RWPE2 (cell line): ENCODE data around the gene ATP6V0D1.

Experiments
- ATAC-seq: fragments of 200-7000 bp; cut with Tn5 transposase; 3 replicates; pipeline ENCODE4 v1.9.1; 2021; ENCODE audit warnings: low read depth
- DNase-seq: peaks from one replicate; pipeline ENCODE4 v3.0.0-alpha.2; 2020; ENCODE audit warnings: low spot score
- H3K27ac ChIP-seq: fragments of 450-650 bp; 2 replicates; pipeline ENCODE4 v1.5.1; 2017; ENCODE audit warnings: mild to moderate bottlenecking; ENCODE audit not compliant: poor library complexity, severe bottlenecking
- H3K27me3 ChIP-seq: fragments of 250-450 bp; sonication (Bioruptor Pico); 2 replicates; pipeline ENCODE4 v1.5.1; 2021; ENCODE audit warnings: mild to moderate bottlenecking, moderate library complexity; ENCODE audit not compliant: insufficient read depth, poor library complexity, severe bottlenecking
- H3K36me3 ChIP-seq: fragments of 250-450 bp; sonication (Bioruptor Pico); 2 replicates; pipeline ENCODE4 v1.5.1; 2020; ENCODE audit warnings: low read depth, mild to moderate bottlenecking, moderate library complexity
- H3K4me1 ChIP-seq: fragments of 250-450 bp; sonication (Bioruptor Pico); 2 replicates; pipeline ENCODE4 v1.5.1; 2021; ENCODE audit warnings: mild to moderate bottlenecking, moderate library complexity; ENCODE audit not compliant: insufficient read depth, poor library complexity, severe bottlenecking
- H3K4me3 ChIP-seq: fragments of 250-450 bp; sonication (Bioruptor Pico); 2 replicates; pipeline ENCODE4 v1.5.1; 2021; ENCODE audit warnings: mild to moderate bottlenecking, moderate library complexity; ENCODE audit not compliant: severe bottlenecking
- H3K9me3 ChIP-seq: fragments of 250-450 bp; sonication (Bioruptor Pico); 2 replicates; pipeline ENCODE4 v1.5.1; 2021; ENCODE audit warnings: mild to moderate bottlenecking, moderate library complexity; ENCODE audit not compliant: severe bottlenecking
- TF ChIP-seq, protein P1 (sequence below): fragments of 450-650 bp; IDR thresholded peaks from one replicate; pipeline ENCODE4 v1.5.1; 2017; ENCODE audit warnings: mild to moderate bottlenecking, moderate library complexity; ENCODE audit not compliant: poor library complexity, severe bottlenecking

The ATP6V0D1 gene

DNA sequence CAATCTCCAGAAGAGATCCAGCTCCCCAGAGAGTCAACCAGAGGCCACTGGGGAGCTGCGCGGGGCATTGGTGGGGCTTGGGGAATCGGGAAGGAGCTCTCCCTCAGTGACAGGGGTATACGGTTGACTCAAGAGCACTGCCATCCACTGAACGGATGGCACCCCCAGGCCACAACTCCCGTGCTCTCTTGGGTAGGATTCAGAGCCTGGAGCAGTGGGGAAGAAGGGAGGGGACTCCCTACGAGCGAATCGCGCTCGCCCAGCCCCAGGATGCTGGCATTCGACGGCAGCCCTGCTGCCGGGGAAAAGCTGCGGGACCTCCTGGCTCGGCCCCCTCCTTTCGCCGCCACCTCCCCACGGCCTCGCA lies 87.2 kb downstream of the ATP6V0D1 start:
- ATAC-seq = no peak
- Histone ChIP-seq H3K27me3 (no peaks in the 10 kb centered on the region), H3K36me3 (no peaks in the 10 kb centered on the region), H3K9me3 (no peaks in the 10 kb centered on the region), H3K4me3 (peak overlapping the region; percentile 8), H3K4me1 (peaks cover 13% of the 10 kb centered on the region), H3K27ac (no peak overlapping the region)
- TF ChIP-seq, protein P1, sequence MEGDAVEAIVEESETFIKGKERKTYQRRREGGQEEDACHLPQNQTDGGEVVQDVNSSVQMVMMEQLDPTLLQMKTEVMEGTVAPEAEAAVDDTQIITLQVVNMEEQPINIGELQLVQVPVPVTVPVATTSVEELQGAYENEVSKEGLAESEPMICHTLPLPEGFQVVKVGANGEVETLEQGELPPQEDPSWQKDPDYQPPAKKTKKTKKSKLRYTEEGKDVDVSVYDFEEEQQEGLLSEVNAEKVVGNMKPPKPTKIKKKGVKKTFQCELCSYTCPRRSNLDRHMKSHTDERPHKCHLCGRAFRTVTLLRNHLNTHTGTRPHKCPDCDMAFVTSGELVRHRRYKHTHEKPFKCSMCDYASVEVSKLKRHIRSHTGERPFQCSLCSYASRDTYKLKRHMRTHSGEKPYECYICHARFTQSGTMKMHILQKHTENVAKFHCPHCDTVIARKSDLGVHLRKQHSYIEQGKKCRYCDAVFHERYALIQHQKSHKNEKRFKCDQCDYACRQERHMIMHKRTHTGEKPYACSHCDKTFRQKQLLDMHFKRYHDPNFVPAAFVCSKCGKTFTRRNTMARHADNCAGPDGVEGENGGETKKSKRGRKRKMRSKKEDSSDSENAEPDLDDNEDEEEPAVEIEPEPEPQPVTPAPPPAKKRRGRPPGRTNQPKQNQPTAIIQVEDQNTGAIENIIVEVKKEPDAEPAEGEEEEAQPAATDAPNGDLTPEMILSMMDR = no peak
- DNase-seq = peak; percentile 47

DNA sequence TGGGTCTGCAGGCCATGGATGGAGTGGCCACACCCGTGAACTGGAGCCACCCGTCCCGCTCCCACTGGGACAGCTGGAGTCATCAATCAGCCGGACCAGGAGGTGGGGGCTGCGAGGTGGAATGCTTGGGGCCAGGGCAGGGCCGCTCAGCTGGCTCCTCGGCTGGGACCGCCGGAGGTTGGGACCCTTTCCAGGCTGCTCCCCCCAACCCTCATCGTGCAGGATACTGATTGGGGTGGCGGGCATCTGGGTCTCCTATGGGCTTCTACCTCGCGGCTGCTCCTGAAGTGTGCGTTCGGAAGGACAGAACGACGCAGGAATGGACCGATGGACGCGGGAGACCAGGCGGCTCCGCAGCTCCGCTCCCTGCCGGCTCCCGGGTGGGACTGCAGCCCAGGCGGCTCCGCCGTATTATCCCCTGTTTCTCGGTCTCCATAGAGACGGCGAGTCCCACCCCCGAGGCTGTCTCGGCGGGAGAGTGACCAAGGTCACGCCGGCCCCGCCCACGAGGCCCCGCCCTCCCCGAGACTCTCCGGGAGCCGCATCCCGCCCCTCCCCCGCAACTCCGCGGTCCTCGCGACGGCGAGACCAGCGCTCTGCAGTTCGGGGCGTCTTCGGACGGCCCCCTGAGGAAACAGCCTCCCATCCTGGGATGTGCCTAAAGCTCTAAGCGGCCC lies 87.7 kb downstream of the ATP6V0D1 start, which contains the start of gene TPPP3:
TSS of gene TPPP3 (minus strand) at position 388 of the 677 bp plus-strand sequence. CDS start 2,387 bp downstream, outside the sequence.
- TF ChIP-seq, protein P1 = peak; percentile 47
- Histone ChIP-seq H3K27ac (no peak within 1 kb of the TSS), H3K9me3 (no peaks in the 10 kb centered on the region), H3K36me3 (no peaks in the 10 kb centered on the region), H3K4me1 (peaks cover 13% of the 10 kb centered on the region), H3K4me3 (peak within 1 kb of the TSS; percentile 8), H3K27me3 (no peaks in the 10 kb centered on the region)
- DNase-seq = no peak
- ATAC-seq = peak; percentile 42

DNA sequence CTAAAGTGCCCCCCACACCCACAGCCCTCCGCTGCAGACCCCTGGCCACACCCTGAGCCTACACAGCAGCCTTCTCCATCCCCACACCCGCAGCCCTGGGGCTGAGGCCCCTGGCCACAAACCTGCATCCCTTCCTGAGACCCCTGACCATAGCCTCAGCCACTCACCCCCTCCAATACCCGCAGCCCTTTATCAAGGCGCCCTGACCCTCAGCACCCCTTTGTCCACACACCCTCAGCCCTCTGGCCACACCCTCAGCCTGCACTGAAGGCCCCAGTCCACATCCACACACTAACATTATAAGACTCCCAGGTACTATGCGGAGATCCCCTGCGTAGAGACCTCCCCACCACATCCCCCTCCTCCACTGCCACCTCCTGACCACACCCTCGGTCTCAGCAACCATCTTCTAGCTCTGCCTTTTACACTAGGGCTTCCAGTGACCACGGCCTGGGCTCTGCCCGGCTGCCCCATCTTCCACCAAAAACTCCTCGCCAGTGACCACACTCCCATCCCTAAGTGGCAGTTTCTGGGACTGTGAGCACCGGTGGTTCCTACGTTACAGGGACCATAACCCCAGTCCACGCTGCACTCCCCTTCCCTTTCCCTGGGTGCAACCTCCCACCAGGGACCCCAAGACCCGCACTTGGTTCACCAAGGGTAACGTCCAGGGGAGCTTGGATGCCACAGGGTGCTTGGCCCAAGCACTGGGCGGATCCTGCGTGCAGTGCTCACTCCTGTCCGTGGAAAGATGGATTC lies 88.5 kb downstream of the ATP6V0D1 start:
- TF ChIP-seq, protein P1 = no peak
- H3K36me3 ChIP-seq = no peaks in the 10 kb centered on the region
- no peak for ATAC-seq
- no peaks in the 10 kb centered on the region for H3K9me3 ChIP-seq
- H3K4me1 ChIP-seq = peaks cover 13% of the 10 kb centered on the region
- DNase-seq = peak; percentile 39
- no peaks in the 10 kb centered on the region for H3K27me3 ChIP-seq
- no peak overlapping the region for H3K27ac ChIP-seq
- H3K4me3 ChIP-seq = no peak overlapping the region

DNA sequence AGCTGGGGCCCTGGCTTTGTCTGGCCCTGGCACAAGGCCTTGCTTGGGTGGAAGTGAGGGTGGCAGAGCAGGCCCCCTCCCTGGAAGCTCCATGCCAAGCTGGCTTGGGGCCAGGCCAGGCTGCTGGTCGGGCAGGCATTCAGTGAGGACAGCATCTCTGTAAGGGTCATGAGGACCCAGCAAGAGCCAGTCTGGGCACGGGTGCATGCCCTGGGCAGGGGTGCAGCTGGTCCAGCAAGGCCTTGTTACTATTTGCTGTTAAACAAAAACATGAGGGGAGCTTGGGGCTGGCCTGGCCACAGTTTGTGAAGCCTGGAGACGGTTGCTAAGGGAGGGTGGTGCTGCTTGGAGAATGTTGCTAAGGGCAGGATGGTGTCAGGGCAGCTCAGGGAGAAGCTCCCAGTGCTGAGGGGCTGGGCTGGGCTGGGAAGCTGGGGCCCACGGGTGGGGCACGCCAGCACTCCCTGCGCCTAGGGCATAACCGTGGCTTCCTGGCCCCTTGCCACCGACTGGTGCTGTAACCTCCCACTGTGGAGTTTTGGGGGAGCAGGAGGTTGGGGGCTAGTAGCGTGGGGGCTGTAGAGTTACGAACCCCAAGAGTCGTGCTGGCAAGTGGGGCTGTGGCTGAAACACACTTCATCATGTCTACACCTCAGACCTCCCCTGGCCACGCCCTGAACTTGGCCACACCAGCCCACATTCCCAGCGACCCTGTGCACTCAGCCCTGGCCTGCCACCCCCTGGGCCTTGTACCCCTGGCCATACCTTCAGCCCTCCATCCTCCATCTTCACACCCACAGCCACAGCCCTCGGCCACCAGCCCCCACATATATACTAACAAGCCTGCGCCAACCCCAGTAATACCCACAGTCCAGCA lies 89.3 kb downstream of the ATP6V0D1 start:
- ATAC-seq (no peak), DNase-seq (no peak)
- no peaks in the 10 kb centered on the region for H3K27me3 ChIP-seq
- peaks cover 13% of the 10 kb centered on the region for H3K4me1 ChIP-seq
- TF ChIP-seq, protein P1 = no peak
- no peaks in the 10 kb centered on the region for H3K9me3 ChIP-seq
- H3K4me3 ChIP-seq = no peak overlapping the region
- H3K36me3 ChIP-seq = no peaks in the 10 kb centered on the region
- H3K27ac ChIP-seq = no peak overlapping the region
